Measurements from ENCODE around the gene SHISA4.
"Not testable (repeated sequence)": the region's sequence is repeated elsewhere in the genome, so short reads cannot be mapped to it uniquely, and the experiment has no call there.

Gene SHISA4

GRCh38 chr1:201888282-201889089 lies at the start of gene SHISA4:
TSS of gene SHISA4 (plus strand) at chr1:201888898. CDS start at chr1:201888995, 97 bp downstream.
- peak; percentile 82 for DNase-seq (ENCODE audit: low spot score)

DNA sequence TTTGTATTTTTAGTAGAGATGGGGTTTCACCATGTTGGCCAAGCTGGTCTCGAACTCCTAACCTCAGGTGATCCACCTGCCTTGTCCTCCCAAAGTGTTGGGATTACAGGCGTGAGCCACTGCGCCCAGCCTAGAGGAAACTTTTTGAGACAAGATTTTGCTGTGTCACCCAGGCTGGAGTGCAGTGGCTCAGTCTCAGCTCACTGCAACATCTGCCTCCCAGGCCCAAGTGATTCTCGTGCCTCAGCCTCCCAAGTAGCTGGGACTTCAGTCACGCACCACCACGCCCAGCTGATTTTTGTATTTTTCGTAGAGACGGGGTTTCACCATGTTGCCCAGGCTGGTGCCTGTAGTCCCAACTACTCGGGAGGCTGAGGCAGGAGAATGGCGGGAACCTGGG lies 49.6 kb upstream of the SHISA4 start:
- DNase-seq (ENCODE audit: low spot score): not testable (repeated sequence)

- DNase-seq (ENCODE audit: low spot score): no peak
Observed at GRCh38 chr1:201840055-201840454, 48.6 kb upstream of the SHISA4 start.

DNA sequence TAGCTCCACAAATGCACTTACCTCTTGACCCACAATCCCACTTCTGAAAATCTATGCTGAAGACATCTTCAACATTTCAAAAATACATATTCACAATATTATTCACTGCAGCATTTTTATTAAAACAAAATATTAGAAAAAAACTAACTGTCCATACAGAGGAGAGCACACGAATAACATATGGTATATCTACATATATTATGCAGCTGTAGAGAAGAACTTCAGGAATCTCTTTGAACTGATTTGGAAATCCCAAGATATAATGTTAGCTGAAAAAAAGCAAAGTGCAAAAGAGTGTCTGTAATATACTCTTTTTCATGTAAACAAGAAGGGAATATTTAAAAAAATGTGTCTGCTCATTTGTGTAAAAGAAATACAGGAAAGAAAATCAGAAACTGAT lies 48.2 kb upstream of the SHISA4 start:
- DNase-seq (ENCODE audit: low spot score): no peak

DNA sequence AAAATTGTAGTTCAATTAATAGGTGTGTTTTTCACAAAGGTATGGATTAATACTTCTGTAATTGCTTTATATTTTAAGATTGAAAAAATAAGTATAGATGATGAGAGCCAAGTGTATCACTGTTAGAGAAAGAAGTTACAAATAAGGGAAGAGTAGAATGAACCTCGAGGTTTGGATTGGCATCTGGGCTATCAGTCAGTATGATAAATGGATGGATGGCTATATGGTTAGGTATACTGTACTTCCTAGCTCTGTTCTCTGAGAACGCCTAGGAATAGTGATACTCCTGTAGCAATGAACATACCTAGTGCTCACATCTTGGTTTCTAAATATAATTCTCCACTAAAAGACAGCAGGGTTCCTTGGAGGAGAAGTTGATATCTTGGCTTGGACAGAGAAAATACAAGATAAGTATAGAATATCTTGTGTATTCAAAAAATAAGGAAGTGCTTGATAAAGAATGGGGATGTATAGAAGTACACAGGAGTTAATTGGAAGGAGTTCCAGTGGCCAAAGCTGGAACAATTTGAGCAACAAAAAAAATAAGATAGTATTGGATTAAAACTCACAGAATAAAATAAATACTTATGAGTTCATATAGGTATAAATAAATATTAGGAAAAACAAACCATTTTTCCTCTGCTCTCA lies 47.3 kb upstream of the SHISA4 start:
- DNase-seq (ENCODE audit: low spot score): no peak

GRCh38 chr1:201842472-201843027 lies 46.1 kb upstream of the SHISA4 start:
- no peak for DNase-seq (ENCODE audit: low spot score)

DNA sequence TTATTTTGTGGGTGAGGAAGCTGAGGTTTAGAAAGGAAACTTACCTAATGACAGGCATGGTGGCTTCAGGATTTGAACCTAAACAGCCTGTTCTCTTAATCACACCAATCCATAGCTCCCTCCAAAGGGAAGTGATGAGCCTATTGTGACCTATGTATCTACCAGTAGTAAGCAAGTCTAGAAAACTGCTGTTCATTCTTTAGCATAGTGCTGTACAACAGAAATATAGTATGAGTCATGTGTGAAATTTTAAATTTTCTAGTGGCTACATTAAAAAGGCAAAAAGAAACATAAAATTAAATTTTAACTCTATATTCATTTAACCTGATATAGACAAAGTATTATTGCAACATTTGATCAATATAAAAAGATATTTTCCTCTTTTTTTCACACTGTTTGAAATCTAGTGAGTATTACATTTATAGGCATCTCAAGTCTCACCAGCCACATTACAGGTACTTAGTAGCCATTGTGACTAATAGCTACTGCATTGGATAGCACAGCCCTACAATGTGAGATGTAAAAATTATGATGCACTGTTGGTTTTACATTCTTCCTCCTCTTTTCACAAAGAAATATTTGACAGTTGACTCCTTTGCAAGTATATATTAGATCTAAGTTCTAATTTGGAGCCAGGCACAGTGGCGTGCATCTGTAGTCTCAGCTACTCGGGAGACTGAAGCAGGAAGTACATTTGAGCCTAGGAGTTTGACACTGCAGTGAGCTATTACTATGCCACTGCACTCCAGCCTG lies 43.2 kb upstream of the SHISA4 start:
- peak; percentile 56 for DNase-seq (ENCODE audit: low spot score)

- DNase-seq (ENCODE audit: low spot score): no peak
Observed at GRCh38 chr1:201847150-201847549, 41.5 kb upstream of the SHISA4 start.

DNA sequence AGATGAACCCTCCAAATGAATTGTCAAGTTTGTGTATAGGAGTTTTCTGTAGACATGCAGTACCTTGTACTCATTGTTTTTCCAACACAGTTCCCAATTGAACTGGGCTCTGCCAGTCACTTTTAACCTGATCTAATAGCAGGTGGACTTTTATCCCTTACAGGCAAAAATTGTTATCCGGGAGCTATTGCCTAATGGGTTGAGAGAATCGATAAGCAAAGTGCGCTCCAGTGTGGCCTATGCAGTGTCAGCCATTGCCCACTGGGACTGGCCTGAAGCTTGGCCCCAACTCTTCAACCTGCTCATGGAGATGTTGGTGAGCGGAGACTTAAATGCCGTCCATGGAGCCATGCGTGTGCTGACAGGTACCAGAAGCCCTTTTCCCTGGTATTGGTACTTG lies 40.5 kb upstream of the SHISA4 start:
- DNase-seq (ENCODE audit: low spot score): no peak

DNA sequence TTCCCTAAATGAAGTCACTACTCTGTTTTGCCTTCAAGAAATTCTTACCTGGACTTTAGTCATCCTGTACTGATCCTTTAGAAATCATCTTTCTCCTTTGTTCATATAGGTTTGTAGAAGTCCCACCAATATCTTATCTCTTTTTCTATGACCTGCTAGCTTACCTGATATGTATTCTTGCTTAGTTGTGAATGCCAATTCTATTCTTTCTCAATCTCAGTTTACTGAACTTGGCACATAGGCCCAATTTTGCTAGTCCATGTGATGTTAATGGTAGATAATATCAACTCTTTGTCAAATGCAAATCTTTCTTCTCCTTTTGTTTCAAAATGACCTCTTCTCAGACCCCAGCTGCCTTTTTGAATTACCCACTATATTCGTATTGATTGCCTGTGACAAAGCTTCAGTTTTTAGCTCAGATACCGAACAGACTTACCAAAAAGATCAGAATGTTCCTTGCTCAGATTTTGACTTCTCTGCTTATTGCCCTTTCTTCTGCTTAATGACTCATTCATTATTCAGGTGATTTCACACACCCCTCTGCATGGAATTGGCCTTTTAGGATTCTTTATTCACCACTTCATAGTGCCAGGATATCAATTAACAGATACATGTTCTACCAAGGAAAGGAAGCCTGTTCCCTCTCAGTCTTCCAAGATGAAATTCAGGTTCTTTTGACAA lies 39.2 kb upstream of the SHISA4 start:
- DNase-seq (ENCODE audit: low spot score): no peak

- DNase-seq (ENCODE audit: low spot score): peak; percentile 88
Observed at GRCh38 chr1:201850053-201850397, 38.7 kb upstream of the SHISA4 start.

- DNase-seq (ENCODE audit: low spot score): no peak
Observed at GRCh38 chr1:201851949-201852348, 36.7 kb upstream of the SHISA4 start.

- DNase-seq (ENCODE audit: low spot score): not testable (repeated sequence)
Observed at GRCh38 chr1:201856722-201857121, 32.0 kb upstream of the SHISA4 start.

GRCh38 chr1:201859424-201859823 lies 29.3 kb upstream of the SHISA4 start:
- DNase-seq (ENCODE audit: low spot score): no peak

DNA sequence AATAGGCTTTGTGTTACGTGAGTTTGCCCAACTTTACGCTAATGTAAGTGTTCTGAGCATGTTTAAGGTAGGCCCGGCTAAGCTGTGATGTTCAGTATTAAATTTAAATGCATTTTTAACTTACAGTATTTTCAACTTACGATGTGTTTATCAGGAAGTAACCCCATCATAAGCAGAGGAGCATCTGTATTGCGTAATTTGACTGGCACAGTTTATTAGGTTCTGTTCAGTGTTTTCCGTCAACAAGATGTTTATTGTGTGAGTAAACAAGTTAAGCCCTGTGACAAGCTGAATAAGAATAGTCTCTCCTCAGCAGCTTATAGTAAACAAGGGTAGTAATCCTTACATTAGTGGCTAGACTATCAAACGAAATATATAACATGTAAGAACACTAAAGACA lies 27.2 kb upstream of the SHISA4 start:
- DNase-seq (ENCODE audit: low spot score): no peak

GRCh38 chr1:201870397-201870796 lies 18.3 kb upstream of the SHISA4 start:
- no peak for DNase-seq (ENCODE audit: low spot score)

DNA sequence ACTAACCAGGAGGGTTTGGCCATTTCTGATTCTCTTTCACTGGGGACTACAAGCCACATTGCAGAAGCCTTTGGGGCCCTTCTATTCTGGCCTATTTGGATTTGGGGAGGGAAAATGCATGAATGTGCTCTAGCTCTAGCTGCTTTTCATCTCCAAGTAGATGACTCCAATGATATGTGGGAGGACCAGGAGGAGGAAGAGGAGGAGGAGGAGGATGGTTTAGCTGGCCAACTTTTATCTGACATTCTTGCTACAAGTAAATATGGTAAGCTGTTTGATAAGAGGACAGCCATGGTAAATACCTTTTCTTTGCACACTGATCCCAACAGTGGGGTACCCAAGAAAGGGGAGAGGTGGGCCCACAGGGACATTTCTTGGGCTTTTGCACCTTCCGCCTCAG lies 14.0 kb upstream of the SHISA4 start:
- DNase-seq (ENCODE audit: low spot score): no peak

DNA sequence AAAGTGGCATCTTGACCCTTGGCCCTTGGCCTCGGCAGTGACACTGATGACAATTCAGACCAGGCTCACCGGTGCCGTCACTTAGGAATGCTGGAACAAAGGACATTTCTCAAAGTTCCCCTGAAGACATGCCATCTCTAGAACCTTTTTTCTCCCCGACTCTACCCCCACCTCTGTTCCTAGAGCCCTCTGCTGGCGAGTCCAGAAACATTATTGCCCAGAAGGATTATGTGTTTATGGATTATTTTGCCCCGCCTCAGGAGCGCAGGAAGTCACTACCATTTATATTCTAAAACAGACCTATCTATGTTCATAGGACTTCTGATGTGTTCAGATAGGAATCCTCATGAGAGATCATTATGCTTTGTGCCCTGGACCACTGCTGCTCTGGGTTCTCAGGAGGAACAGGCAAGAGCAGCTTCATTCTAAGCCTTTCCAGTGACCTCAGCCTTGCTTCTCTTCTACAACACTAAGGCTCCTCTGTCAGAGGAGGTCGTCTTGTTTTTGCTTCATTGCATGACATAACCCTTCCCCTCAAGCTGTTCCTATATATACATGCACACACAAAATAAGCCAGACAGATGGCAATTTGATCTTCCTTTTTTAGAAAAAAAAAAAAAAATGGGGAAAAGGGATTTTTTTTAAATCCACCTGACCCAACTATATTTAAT lies 12.4 kb upstream of the SHISA4 start:
- no peak for DNase-seq (ENCODE audit: low spot score)

GRCh38 chr1:201877877-201878401 lies 10.8 kb upstream of the SHISA4 start:
- DNase-seq (ENCODE audit: low spot score): peak; percentile 63

DNA sequence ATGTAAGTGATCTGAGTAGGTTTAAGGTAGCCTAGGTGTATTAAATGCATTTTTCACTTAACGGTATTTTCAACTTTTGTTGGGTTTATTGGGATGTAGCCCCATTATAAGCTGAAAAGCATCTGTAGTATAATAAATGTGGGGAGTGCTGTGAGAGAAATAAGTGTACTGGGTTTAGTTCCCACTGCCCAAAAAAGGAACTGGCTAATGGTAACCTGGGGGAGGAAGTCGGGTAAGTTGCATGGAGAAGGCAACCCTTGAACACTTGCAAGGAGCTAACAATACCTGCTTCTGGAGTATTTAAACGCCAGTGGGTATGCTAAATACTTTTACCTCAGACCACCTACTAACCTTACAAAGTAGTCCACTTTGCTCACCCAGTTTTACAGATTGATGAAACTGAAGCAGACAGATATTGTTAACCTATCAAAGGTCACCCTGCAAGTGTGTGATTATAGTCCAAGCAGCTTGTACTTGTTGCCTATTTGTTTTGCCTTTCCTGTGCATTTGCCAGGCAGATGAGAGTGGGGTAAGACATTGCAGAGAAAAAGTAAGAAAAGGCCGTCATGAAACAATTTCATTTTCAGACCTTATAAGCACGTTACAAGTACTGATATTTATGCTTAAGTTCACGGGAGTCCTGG lies 7.6 kb upstream of the SHISA4 start:
- no peak for DNase-seq (ENCODE audit: low spot score)

DNA sequence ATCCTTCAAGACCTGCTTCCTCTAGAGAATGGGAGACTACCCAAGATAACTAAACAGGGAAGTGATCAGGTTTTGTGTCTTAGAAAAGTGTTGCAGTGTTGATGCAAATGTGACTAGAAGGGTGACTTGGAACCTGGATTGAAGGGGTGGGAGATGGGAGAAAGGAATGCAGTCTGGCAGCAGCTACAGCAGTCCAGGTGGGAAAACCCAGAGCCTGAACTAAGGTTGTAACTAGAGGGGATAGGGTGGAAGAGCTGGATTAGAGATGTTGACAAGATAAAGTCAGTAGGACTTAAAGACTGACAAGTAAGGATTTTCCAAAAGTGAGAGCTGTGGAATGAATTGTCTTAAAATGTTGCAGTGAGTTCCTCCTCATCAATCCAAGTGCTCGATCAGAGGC lies 7.1 kb upstream of the SHISA4 start:
- no peak for DNase-seq (ENCODE audit: low spot score)
